ENCODE results near the gene CREB5.

- TF ChIP-seq POLR2A (IDR thresholded peaks at IDR 0.05) (no peak), POLR2AphosphoS5 (IDR thresholded peaks at IDR 0.05) (no peak)
Measured at GRCh38 chr7:28544453-28545117, 132.3 kb downstream of the CREB5 start.

Data from spleen (tissue), 3 donors.